Activated T-cell treated with anti-CD3 and anti-CD28 coated beads for 1 hour (primary cell): ENCODE measurements around the gene DOK7.

ENCODE experiments used
- DNase-seq: peaks from one replicate; pipeline ENCODE4 v3.0.0-alpha.2; 2020; ENCODE audit warnings: low read depth

DOK7 gene

DNA sequence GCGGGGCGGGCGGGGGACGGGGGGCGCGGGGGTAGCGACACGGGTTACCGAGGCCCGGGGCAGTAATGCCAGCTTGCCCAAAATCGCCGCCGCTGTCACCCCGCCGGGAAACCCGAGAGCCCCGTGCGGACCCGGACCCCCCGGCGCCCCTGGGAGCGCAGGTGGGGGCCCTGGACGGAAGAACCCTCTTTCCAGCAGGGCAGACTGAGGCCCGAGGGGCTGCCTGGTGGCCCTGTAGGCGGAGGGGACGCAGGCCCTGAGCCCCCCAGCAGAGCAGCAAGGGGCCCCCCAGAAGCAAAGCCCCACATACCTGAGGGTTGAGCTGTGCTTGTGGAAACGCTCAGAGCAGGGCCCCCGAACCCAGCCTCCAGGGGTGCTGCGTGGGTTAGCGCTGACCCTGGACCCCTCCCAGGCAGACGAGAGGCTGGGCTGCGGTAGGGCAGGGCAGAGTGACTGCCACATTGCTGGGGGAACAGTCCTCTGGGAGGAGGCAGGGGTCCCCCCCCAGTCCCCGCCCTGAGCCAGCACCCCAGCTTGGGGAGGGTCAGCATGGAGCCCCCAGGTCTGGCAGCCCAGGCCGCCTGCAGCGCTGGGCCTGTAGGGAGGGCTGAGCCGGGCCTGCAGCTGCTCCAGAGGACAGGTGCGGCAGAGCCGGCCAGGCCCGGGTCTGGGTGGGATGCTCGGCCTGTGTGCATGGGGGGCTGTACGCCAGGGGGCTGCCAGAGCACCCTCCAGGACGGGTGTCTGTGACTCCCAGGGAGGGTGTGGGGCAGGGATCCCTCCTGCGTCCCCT is 646 bp downstream of the DOK7 start:
- DNase-seq = no peak

DNA sequence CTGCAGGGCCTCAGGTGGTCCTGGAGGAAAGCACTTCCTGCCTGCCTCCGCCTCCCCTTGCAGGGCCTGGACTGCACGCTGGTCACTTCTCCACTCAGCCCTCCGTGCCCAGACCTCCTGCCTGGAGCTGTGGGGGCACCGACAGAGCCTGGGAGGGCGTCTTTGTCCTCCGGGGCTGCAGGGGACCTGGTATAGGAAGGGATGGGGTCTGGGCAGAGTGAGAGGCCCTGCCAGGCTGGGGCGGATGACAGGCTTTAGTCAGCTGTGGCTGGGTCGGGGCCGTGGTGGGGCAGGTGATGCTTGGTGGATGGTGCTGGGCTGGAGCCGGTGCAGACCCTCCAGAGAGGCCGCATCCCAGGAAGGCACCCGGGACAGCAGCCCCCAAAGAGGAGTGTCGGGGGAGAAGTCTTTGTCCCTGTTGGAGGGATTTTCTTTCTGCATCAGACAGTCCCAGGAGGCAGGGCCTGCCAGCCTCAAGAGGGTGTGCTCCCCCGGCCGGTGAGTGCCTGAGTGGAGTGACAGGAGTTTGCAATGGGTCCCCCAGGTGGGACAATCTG is 1.3 kb downstream of the DOK7 start:
- no peak for DNase-seq

DNA sequence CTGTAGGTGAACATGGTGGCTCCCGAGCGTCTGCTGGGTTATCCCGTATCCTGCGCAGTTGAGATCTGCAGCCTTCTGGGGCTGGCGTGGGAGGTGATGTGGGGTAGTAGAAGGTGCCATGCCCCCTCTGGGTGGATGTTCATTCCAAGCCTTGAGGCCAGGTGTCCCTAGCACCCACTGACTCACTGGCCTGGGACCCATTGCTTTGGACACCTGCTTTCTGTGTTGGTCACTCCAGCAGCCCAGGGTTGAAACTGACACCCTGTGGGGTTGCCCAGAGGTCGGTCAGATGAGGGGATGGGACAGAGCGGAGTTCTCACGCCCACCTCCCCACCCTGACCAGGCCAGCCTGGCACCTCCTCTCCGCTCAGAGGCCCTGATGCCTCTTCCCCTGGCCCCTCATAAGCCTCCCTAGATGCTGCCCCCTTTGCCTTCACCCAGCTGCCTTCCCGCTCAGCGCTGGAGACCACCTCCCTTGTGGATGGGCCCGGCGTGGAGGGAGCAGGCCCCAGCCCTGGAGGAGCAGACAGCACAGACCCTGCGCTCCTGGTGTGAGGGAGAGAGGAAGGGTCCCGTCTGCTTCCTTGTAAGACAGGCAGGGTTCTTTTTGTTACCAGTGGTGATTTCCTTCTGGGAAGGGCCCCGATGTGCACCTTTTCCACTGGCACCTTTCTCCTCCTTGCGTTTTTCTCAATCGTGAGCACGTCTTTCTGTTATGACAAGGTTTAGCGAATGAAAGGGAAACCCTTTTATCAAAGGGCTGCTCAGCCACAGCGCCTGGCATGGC is 2.0 kb downstream of the DOK7 start:
- DNase-seq = no peak

DNA sequence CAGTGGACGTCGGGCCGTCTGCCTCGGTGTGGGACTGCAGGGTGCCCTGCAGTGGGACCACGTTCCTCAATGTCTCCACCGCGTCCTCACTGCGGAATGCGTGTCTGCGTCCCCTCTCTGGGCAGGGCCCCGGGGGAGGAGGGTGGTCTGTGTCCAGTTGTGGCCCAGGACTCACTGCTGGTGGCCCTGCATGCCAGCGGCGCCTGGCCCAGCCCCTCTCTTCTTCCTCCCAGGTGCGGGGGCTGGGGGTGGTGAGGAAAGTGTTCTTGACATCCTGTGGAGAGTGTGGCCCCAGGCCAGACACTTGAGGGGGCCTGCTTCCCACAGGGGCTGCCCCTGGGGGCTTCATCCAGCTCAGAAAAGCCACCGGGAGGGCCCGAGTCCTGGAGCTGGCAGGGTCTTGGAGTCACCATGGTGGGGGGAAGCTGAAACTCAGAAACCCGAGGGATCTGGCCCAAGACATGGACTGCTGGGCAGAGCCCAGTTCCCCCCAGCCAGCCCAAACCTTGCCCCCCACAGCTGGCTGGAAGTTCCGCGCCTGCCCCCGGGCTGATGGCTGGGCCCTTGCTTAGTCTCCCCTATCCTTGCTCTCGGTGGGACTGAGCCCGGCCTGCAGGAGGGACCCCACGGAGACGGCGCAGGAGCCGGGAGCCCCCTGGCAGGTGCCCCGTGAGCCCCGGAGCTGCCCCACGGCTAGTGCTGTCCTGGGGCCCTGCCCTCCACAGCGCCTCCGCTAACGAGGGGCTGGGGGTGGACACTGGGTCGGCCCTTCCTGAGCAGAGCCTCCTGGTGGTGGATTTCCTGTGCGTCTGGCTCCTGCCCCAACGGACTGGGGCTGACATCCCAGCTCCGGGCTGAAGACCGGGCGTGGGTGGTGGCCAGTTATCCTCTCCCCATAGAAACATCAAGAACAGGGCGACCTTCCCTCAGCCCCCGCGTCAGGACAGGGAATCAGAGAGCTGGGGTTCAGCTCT is 2.9 kb downstream of the DOK7 start:
- no peak for DNase-seq

DNA sequence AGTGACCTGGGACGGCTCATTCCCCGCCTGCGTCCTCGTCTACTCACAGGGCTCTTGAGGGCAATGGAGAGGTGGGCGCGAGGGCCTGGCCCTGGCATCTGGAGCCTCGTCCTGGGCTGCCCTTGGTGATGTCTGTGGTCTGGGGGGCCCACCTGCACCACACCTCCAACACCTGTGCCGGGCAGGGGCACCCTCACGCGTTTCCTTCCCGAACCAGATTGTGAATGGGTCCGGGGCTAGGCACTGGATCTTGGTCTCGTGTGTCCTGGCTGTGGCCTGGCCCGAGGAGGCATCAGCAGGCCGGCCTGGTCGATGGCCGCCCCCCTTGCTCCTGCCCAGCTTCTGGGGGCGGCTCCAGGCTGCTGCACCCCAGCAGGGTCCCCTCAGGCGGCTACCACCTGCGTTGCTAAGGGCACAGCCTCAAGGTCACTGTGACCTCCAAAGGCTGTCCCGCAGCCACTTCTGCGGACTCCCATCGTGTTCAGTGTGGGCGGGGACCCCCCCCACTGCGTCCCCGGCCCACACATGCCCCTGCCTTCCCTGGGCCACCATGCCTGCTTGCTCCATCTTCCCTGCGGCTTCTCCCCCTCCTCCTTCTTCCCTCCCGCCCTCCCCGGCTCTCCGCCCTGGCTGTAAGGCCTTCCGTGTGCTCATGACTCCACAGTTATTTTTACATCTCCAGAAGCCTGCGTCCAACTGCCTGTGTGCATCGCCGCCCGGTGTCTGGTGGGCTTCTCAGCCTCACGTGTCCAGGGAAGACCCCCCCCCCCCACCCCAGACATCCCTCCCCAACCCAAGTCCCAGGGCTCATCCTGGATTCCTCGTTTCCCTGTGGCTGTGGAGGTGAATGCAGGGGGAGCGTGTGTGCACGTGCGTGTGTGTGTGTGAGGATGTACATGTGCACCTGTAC is 3.8 kb downstream of the DOK7 start:
- no peak for DNase-seq

DNA sequence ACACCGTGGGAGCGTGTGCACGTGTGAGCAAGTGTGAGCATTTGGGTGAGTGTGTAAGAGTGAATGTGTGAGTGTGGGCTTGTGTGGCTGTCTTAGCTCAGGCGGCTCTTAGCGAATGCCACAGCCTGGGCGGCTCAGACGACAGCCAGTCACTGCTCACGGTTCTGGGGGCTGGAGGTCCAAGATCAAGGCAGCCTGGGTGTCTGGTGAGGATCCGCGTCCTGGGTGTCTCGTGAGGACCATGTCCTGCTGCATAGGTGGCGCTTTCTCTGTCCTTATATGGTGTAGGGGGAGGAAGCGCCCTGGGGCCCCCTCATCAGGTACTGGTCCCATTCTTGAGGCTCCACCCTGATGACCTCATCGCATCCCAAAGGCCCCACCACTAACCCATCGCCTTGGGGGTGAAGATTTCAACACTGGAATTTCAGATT is 4.5 kb downstream of the DOK7 start:
- no peak for DNase-seq

DNA sequence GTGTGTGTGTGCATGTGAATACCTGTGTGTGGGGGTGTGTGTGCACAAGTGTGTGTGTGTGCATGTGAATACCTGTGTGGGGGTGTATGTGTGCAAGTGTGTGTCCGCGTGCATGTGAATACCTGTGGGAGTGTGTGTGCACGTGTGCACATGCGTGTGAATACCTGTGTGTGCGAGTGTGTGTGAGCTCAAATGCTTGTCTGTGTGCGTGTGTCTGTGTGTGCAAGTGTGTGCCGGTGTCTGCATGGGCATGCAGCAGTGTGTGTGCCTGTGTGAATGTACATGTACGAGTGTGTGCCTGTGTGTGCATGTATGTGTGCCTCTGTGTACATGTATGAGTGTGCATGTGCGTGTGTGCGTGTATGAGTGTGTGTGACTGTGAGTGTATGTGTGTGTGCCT is 5.0 kb downstream of the DOK7 start:
- DNase-seq = no peak

DNA sequence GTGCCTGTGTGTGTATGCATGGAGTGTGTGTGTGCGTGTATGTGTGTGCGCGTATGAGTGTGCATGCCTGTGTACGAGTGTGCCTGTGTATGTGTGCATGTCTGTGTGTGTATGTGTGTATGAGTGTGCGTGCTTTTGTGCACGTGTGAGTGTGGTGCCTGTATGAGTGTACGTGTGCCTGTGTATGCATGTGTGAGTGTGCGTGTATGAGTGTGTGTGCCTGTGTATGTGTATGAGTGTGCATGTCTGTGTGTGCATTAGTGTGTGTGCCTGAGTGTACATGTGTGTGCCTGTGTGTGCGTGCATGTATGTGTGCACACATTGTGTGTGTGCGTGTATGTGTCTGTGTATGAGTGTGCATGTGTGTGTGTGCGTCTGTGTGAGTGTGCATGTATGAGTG is 5.7 kb downstream of the DOK7 start:
- DNase-seq = no peak

DNA sequence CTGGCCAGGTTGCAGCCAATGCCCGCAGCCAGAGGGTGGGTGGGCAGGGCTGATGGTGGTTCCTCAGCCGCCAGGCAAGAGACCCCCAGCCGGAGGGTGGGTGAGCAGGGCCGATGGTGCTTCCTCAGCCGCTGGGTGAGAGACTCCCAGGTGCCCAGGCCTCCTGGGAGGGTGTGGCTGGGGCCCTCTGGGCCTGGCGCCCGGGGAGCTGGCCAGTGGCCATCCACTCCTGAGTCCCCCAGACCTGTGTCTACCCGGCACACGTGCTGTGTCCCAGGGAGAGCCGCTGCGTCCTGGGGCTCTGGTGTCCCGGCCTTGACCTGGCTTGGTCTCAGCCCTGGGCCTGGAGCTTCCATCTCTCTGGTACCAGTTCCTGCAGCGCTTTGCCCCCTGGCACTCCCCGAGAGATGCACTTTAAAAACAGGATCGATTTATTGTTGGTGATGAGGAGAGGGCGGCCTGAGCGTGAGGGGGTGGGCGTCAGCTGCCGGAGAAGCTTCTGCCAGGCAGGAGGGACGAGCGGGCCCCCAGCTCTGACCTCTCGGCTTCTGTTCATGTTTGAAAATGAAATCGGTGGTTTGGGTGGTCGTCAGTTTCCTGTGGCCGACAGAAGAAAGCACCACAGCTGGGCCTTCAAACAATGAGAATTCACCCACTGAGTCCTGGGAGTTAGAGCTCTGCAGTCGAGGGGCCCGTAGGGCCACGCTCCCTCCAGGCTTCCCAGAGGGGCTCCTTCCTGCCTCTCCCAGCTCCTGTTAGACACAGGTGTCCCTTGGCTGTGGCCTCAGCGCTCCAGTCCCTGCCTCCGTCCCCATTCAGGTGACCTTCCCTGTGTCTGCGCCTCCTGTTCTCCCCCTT is 6.5 kb downstream of the DOK7 start:
- DNase-seq = no peak

DNA sequence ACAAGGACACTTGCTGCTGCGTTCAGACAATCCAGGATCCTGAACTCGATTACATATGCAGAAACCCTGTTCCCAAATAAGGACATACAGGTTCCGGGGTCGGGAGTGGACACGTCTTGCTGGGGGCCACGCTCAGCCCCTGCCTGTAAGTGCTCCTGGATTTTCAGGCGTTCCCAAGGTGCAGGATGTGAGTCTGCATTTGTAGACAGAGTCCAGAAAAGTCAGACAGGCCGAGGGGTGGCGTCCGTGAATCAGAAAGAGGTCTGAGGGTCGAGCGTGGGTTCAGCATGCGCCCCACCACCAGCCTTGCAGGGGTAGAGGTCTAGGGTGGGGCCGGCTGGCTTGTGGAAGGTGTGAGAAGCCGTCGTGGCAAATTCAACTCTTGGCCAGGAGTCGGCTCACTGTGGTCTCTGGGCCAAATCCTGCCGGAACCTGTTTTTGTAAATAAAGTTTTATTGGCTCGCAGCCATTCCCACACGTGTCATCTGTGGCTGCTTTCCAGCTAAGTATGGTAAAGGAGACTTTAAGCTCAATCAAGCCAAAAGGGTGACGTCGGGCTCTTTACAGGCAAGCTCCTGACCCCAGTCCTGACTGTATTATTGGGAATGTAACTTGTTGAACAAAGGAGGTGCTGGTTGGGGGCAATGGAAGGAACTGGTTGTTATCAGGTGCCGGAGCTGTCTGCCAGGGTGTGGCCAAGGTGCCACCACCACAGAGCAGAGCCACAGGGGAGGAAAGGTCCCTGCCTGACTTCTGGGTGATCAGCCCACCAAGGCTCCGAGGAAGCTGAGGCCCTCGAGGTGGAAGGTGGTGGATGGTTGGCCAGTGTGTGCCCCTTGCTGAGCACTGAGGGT is 7.4 kb downstream of the DOK7 start:
- no peak for DNase-seq

DNA sequence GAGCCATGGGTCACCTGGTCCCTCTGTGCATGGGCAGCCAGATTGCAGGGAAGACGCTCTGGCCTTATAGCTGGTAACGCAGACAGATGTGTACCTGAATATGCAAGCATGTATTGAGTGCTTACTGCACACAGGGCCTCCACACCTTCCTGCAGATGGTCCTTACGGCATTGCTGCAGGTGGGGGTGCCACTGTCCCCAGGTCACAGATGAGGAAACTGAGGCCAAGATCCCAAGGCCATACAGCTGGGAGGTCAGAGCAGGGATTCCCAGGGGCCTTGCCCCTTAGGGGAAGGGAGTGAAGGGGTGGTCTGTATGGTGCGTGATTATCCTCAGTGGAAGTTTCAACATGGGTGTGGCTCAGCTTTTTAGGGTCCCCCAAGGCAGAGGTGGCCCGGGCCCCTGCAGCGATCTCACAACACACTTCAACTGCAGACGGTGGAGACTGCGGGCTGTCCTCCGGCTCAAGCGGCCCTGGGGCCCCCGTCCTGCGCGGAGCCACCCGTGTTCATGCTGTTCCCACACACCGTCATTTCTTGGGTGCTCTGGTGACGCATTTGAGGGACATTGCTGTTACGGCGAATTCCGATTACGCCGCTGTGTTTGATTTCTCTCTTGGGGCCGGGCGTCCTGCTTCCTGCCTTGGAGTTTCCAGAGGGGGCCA is 8.1 kb downstream of the DOK7 start:
- no peak for DNase-seq

DNA sequence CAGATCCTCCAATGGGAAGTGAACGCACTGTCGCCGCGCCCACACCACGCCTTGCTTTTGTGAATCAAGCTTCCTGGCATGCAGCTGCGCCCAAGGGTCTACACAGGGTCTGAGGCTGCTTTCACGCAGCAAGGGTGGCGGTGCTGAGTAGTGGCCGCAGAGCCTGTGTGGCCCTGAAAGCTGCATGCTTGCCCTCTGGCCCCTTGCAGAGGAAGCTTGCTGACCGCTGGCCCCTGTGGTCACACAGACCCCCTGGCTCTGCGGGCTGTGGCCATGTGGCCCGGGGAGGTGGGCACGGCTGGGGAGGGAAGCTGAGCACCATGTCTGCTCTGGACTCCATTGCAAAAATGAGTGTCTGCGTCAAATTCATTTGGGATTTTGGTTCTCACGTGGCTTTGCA is 8.8 kb downstream of the DOK7 start:
- DNase-seq = no peak

DNA sequence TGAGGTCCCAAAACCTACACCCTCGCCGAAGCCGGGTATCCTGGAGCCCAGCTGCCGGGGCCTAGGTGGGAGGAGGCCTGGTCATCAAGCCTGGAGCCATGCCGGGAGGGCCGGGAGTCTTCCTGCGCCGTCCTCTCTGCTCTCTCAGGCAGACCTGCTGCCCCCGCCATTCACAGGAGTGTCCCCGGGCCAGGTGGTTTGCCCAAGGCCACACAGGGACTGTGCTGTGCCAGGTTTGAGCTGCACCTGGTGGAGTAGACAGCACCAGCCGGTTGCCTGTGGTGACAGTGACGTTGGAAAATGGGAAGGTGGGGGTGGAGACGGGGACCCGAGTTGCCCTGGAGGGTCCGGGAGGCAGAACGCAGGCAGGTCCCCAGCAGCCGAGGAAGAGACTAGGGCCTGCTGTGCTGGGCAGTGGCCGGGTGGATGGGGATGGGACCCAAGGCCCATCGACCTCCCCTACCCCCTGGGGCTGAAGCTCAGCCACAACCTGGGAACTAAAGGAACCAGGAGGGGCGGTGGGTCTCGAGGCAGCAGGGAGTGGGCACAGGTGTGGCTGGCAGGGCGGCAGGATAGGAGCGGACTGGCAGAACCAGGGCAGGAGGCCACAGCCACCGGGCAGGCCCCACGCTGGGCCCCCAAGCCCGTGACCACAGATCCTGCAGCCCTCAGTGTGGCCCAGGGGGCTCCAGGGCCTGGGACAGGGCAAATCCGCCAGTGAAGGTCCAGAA is 9.5 kb downstream of the DOK7 start:
- no peak for DNase-seq

DNA sequence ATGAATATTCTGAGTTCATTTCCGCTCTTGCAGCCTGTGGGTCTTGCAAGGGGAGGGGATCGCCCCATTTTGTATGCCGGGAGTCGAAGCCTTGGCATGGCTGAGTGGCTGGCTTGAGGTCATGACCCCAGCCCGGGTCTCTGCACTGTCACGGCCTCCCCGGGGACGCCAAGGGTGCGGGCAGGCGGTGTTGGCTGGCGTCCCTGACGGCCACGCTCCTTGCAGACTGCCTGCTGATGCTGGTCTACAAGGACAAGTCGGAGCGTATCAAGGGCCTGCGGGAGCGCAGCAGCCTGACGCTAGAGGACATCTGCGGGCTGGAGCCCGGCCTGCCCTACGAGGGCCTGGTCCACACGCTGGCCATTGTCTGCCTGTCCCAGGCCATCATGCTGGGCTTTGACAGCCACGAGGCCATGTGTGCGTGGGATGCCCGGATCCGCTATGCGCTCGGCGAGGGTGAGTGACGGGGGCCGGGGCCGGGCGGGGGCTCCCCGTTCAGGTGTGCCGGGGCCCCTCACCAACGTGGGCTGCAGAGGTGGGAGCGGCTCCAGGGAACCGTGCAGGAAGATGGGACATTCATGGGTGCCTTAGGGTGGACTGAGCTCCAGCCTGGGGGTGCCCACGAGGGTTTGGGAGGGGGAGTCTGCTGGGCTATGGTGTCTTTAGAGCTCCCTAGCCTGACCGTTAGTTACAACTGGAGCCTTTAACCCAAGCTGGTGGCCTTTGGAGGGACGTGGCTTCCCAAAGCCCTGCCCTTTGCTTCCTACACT is 10.3 kb downstream of the DOK7 start:
- no peak for DNase-seq

DNA sequence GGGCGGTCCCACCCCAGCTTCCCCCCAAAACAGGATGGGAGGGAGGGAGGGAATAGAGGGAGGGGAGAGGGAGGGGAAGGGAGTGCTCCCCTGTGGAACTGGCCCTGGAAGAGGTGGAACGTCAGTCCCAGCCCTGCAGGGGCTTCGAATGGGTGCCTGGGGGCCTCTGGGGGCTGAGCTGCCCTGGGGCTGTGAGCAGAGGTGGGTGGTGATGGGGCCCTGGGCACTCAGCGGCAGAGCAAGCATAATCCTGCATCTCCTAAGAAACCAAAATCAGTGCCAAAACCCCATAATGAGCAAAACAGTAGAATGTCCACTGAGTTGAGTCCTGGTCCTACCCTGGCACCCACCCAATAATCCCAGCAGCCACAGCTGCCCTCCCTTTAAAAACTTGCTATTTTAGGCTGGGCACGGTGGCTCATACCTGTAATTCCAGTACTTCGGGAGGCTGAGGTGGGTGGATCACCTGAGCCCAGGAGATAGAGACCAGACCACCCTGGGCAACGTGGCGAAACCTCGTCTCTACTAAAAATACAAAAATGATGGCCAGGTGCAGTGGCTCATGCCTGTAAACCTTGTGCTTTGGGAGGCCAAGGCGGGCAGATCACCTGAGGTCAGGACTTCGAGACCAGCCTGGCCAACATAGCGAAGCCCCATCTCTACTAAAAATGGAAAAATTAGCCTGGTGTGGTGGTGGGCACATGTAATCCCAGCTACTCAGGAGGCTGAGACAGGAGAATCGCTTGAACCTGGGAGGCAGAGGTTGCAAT is 11.1 kb downstream of the DOK7 start:
- no peak for DNase-seq

DNA sequence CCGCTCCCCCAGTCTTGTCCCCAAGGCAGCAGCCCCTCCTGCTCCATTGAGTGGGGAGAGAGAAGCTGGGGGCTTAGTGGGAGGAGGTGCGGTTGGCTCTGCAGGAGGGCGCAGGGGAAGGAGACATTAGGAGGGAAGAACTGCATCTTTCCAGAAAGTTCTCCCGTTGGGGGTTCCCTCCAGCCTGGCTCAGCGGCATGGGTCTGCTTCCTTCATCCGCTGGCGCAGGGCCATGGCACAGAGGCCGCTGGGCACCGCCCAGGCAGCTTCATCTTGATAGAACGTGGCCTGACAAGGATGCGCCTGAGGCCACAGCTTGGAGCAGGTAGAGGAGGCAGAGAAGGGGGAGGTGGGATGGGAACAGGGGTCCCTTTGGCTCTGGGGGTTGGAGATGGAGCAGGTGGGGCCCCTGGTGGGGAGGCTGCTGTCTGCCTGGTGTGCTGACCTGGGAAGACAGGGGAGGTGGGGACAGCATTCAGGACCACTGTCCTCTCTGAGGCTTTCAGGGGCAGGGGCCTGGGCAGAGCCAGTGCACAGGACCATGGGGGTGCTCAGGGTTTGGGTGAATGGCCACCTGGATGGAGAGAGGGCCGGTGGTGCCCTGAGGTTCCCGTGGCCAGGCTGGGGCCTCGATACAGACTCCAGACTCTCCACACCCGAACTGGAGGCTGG is 12.1 kb downstream of the DOK7 start:
- no peak for DNase-seq
